ENCODE measurements around the gene LPP.

DNA sequence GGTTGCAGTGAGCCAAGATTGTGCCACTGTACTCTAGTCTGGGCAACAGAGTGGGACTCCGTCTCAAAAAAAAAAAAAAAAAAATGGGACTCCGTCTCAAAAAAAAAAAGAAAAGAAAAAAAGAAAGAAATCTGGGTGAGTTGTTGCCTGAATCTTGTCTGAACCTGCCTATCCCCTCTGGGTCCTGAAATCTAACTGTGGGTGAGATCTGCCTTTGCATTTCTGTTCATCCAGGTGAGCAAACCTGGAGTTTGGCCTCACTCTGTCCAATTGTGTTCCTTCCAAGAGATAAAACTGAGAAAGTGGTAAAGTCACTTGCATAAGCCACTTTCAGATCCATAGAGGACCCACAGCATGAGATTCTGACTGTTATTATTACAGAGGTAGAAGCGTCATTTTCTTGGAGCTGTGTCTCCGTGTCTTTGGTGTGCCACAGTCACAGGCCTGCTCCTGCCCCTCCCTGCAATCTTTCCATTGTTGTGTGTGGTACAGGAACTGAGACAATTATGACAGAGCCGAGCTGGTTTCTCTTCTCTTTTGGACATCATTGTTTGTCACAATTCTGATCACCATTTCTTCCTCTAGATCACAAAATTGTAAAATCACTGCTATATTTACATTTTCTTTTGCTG is 235.9 kb downstream of the LPP start:
- TF ChIP-seq, protein P1, sequence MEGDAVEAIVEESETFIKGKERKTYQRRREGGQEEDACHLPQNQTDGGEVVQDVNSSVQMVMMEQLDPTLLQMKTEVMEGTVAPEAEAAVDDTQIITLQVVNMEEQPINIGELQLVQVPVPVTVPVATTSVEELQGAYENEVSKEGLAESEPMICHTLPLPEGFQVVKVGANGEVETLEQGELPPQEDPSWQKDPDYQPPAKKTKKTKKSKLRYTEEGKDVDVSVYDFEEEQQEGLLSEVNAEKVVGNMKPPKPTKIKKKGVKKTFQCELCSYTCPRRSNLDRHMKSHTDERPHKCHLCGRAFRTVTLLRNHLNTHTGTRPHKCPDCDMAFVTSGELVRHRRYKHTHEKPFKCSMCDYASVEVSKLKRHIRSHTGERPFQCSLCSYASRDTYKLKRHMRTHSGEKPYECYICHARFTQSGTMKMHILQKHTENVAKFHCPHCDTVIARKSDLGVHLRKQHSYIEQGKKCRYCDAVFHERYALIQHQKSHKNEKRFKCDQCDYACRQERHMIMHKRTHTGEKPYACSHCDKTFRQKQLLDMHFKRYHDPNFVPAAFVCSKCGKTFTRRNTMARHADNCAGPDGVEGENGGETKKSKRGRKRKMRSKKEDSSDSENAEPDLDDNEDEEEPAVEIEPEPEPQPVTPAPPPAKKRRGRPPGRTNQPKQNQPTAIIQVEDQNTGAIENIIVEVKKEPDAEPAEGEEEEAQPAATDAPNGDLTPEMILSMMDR (IDR thresholded peaks at IDR 0.05), result no peak
- no peak for TF ChIP-seq POLR2A (IDR thresholded peaks at IDR 0.05)

All from stomach (tissue), 4 donors.